Measurements from ENCODE around the gene CDK14.

Gene CDK14

DNA sequence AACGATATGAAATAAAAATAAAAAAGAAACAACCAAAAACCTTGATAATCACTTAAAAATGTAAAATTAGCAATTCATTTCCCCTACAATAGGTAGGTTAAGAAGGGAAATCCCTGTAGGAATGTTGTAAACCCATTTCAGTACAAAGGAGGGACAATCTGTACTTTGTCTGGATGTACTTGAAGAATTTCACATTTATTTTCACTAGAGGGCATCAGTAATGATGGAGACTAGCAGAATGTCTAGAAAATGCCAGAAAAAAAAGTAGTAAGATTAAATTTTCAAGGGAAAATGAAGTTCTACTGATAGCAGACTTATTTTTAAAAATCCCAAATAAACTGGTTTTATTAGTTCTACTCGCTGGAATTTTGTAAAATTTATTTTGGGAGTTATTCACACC is 459.1 kb downstream of the CDK14 start:
- DNase-seq (ENCODE audit: low spot score in 2 of 2) (no peak), ATAC-seq (replicated peaks; ENCODE audit: extremely low read depth, poor library complexity, severe bottlenecking) (no peak)
- H3K36me3 Mint-ChIP-seq (ENCODE audit: insufficient read depth) = no peaks in the 10 kb centered on the region
- no peaks in the 10 kb centered on the region for H3K9me3 Mint-ChIP-seq
- H3K4me3 Mint-ChIP-seq = no peak overlapping the region
- no peak overlapping the region for H3K27ac Mint-ChIP-seq (ENCODE audit: low read depth)
- H3K27me3 Mint-ChIP-seq = no peaks in the 10 kb centered on the region
- peaks cover 5% of the 10 kb centered on the region for H3K4me1 Mint-ChIP-seq

DNA sequence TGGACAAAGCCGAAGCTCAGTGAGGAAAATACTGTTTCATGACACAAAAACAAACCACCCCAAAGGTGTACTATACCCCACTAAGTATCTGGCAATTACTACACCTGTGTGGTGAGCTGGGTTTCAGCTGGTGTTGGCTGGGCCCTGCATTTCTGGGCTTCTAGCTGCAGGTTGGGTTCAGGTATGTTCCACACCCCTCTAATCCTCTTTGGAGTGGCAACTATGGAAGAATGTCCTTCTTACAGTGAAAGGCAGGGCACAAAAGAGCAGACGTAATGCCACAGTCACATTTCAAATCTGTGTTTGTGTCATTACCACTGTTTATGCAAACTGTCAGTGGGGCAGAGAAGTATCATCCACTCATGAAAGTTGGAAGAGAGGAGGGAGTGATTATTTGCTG is 466.6 kb downstream of the CDK14 start:
- no peak overlapping the region for H3K27ac Mint-ChIP-seq (ENCODE audit: low read depth)
- no peaks in the 10 kb centered on the region for H3K4me1 Mint-ChIP-seq
- H3K4me3 Mint-ChIP-seq = no peak overlapping the region
- DNase-seq (ENCODE audit: low spot score in 2 of 2) = no peak
- peaks cover 1% of the 10 kb centered on the region for H3K36me3 Mint-ChIP-seq (ENCODE audit: insufficient read depth)
- H3K27me3 Mint-ChIP-seq = no peaks in the 10 kb centered on the region
- peaks cover 11% of the 10 kb centered on the region for H3K9me3 Mint-ChIP-seq
- ATAC-seq (replicated peaks; ENCODE audit: extremely low read depth, poor library complexity, severe bottlenecking) = no peak

DNA sequence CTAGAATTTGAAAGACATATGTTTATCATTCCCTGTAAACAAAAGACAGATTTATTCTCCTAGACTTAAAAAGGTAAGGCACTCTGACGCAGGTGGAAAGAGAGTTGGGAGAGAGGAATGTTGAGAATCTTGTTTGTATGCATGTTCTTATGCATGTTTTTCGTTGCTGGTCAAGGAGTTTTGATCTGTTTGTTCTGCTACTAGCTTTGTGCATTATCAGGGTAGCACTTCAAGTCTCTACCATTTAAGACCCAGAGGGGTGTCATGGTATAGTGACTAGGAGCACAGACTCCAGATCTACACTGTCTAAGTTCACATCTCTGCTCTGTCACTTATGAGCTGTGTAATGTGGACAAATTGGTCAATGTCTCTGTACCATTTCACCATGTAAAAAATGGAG is 467.9 kb downstream of the CDK14 start:
- Mint-ChIP-seq H3K27me3 (no peaks in the 10 kb centered on the region), H3K36me3 (ENCODE audit: insufficient read depth) (peaks cover 1% of the 10 kb centered on the region), H3K4me1 (no peaks in the 10 kb centered on the region), H3K27ac (ENCODE audit: low read depth) (no peak overlapping the region), H3K4me3 (no peak overlapping the region), H3K9me3 (peaks cover 11% of the 10 kb centered on the region)
- DNase-seq (ENCODE audit: low spot score in 2 of 2) (no peak), ATAC-seq (replicated peaks; ENCODE audit: extremely low read depth, poor library complexity, severe bottlenecking) (no peak)

DNA sequence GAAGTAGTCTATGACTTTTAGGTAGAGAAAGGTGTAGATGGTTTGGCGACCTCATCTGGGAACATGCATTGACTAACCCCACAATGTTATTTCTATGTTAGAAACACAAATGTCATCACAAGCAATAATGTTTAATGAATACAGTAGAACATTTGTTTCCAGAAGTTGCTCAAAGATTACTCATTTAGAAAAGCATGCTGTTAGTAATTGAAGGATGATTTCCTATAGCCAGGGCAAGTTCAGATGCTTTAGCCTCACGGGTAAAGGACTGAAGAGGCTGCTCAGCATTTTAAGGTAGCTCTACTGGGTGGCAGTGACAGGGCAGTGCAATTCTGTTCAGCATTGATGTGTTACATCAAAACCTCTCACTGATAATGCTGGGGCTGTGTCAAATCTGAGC is 468.8 kb downstream of the CDK14 start:
- no peak for DNase-seq (ENCODE audit: low spot score in 2 of 2)
- no peak for ATAC-seq (replicated peaks; ENCODE audit: extremely low read depth, poor library complexity, severe bottlenecking)
- Mint-ChIP-seq H3K27me3 (no peaks in the 10 kb centered on the region), H3K27ac (ENCODE audit: low read depth) (no peak overlapping the region), H3K4me3 (no peak overlapping the region), H3K9me3 (peaks cover 11% of the 10 kb centered on the region), H3K36me3 (ENCODE audit: insufficient read depth) (peaks cover 1% of the 10 kb centered on the region), H3K4me1 (no peaks in the 10 kb centered on the region)

DNA sequence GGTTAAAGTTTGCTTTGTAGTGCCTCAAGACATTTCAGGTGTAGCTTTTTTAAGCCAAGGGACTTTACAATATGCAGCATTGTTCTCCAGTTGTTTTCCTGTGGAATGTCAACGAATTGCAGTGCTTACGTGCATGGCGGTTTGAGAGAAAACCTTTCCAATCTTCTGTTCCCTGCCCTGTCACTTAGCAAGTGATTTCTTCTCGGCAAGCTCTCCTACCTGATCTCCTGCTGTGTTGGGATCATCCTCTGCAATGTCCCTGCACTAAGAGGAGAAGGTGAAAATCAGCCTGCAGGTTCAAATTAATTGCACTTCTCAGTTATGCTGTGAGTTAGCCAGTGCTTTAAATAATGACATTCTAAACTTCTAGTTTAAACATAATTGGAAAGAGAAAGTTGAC is 470.5 kb downstream of the CDK14 start:
- Mint-ChIP-seq H3K4me1 (no peaks in the 10 kb centered on the region), H3K36me3 (ENCODE audit: insufficient read depth) (peaks cover 1% of the 10 kb centered on the region), H3K4me3 (no peak overlapping the region), H3K27ac (ENCODE audit: low read depth) (no peak overlapping the region), H3K9me3 (peaks cover 4% of the 10 kb centered on the region), H3K27me3 (no peaks in the 10 kb centered on the region)
- ATAC-seq (replicated peaks; ENCODE audit: extremely low read depth, poor library complexity, severe bottlenecking) (no peak), DNase-seq (ENCODE audit: low spot score in 2 of 2) (no peak)

DNA sequence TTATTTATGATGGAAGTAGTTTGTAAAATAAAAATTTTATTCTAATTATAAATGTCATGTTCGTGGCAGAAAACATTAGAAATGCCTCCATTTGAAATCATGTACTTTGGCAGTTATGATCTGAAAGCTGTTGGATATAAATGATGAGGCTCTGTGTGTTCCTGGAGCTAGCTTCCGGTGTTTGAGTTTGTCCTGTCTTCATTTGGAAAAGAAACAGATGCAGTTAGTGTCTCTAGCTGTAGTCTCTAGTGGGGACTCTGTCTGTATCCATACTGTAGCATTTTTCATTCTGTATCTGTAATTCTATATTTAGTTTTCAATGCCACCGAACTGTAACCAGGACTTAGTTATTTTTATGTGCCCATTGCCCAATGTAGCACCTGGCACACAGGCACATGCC is 471.1 kb downstream of the CDK14 start:
- Mint-ChIP-seq H3K4me1 (no peaks in the 10 kb centered on the region), H3K27ac (ENCODE audit: low read depth) (no peak overlapping the region), H3K9me3 (peaks cover 4% of the 10 kb centered on the region), H3K36me3 (ENCODE audit: insufficient read depth) (peaks cover 1% of the 10 kb centered on the region), H3K27me3 (no peaks in the 10 kb centered on the region), H3K4me3 (no peak overlapping the region)
- ATAC-seq (replicated peaks; ENCODE audit: extremely low read depth, poor library complexity, severe bottlenecking) (no peak), DNase-seq (ENCODE audit: low spot score in 2 of 2) (no peak)

DNA sequence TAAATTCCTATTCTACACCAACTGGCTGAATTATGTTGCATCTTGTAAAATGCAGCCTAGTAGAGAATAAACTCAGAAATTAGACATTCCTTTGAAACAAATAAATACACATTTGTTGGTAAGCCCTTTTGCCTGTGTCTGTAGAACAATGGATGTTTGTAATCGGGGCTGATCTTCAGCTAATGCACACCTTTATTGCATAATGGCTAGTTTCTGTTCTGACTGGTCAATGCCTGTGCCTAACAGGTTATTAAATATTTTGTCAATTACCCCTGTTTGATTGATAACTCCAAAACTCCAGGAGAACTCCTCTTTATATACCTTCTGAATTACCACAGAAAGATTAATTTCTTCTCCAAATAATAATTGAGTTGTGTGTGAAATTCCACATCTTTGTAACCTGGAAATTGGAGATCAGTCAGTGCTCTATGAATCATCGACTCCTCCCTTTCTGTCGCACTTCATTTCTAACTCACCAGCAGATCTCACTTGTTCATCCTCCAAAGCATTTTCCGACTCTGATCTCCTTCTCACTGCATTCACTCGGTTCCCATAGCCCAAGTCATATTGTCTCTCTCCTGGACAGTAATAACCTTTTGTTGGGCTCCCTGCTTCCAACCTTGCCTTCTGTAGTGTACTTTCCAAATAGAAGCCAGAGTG is 472.1 kb downstream of the CDK14 start:
- H3K4me1 Mint-ChIP-seq = no peaks in the 10 kb centered on the region
- H3K9me3 Mint-ChIP-seq = peaks cover 6% of the 10 kb centered on the region
- no peak for ATAC-seq (replicated peaks; ENCODE audit: extremely low read depth, poor library complexity, severe bottlenecking)
- H3K27me3 Mint-ChIP-seq = no peaks in the 10 kb centered on the region
- H3K4me3 Mint-ChIP-seq = no peak overlapping the region
- DNase-seq (ENCODE audit: low spot score in 2 of 2) = no peak
- H3K36me3 Mint-ChIP-seq (ENCODE audit: insufficient read depth) = no peaks in the 10 kb centered on the region
- H3K27ac Mint-ChIP-seq (ENCODE audit: low read depth) = no peak overlapping the region

DNA sequence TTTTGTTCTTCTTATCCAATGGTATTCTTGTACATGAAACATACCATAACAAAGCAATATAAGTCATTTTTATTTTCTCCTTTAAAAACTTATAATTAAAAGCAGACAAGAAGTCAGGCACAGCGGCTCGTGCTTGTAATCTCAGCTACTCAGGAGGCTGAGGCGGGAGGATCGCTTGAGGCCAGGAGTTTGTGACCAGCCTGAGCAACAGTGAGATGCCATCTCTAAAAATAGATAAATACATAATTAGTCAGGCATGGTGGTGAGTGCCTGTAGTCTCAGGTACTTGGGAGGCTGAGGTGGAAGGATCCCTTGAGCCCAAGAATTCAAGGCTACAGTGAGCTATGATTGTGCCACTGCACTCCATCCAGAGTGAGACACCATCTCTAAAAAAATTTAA is 473.0 kb downstream of the CDK14 start:
- Mint-ChIP-seq H3K36me3 (ENCODE audit: insufficient read depth) (no peaks in the 10 kb centered on the region), H3K4me3 (no peak overlapping the region), H3K9me3 (peaks cover 6% of the 10 kb centered on the region), H3K4me1 (no peaks in the 10 kb centered on the region), H3K27me3 (no peaks in the 10 kb centered on the region), H3K27ac (ENCODE audit: low read depth) (no peak overlapping the region)
- DNase-seq (ENCODE audit: low spot score in 2 of 2) (no peak), ATAC-seq (replicated peaks; ENCODE audit: extremely low read depth, poor library complexity, severe bottlenecking) (no peak)

DNA sequence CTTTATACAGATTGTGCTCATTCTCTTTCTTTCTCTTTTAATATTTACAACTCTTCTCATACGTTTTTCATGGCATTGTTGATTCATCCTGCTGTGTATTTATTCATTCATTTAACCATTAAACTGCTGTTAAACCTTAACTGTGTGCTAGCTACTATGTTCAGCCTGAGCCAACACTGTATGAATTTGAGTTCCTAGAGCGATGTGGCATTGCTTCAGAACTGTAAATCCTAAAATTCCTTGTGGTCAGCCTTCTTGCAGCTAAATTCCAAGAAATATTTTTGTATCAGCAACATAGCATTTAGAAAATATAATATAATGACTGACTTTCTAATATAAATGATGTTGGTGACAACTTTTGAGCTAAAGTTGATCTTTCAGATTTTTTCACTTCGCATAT is 483.4 kb downstream of the CDK14 start:
- DNase-seq (ENCODE audit: low spot score in 2 of 2) = no peak
- ATAC-seq (replicated peaks; ENCODE audit: extremely low read depth, poor library complexity, severe bottlenecking) = no peak
- no peaks in the 10 kb centered on the region for H3K4me1 Mint-ChIP-seq
- no peak overlapping the region for H3K4me3 Mint-ChIP-seq
- H3K36me3 Mint-ChIP-seq (ENCODE audit: insufficient read depth) = no peaks in the 10 kb centered on the region
- no peaks in the 10 kb centered on the region for H3K9me3 Mint-ChIP-seq
- no peaks in the 10 kb centered on the region for H3K27me3 Mint-ChIP-seq
- H3K27ac Mint-ChIP-seq (ENCODE audit: low read depth) = no peak overlapping the region

DNA sequence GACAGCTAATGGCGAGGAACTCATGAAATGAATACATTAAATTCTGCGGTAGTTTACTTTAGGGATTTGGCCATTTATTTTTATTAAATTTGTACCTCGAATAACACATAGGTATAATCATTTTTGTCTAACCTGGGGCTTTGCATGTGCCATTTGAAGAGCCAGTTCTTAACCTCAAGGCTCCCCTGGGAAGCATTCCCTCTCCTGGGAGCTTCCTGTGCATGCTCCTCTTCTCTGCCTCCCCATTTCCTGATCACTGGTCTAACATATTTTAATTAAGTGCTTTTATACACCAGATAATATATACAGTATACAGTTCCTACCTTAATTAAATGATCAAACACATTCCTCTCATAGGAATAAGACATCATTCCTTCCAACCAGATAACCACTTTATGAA is 484.2 kb downstream of the CDK14 start:
- no peaks in the 10 kb centered on the region for H3K9me3 Mint-ChIP-seq
- H3K27ac Mint-ChIP-seq (ENCODE audit: low read depth) = no peak overlapping the region
- no peaks in the 10 kb centered on the region for H3K36me3 Mint-ChIP-seq (ENCODE audit: insufficient read depth)
- no peaks in the 10 kb centered on the region for H3K4me1 Mint-ChIP-seq
- no peak for ATAC-seq (replicated peaks; ENCODE audit: extremely low read depth, poor library complexity, severe bottlenecking)
- DNase-seq (ENCODE audit: low spot score in 2 of 2) = no peak
- H3K4me3 Mint-ChIP-seq = no peak overlapping the region
- H3K27me3 Mint-ChIP-seq = no peaks in the 10 kb centered on the region

DNA sequence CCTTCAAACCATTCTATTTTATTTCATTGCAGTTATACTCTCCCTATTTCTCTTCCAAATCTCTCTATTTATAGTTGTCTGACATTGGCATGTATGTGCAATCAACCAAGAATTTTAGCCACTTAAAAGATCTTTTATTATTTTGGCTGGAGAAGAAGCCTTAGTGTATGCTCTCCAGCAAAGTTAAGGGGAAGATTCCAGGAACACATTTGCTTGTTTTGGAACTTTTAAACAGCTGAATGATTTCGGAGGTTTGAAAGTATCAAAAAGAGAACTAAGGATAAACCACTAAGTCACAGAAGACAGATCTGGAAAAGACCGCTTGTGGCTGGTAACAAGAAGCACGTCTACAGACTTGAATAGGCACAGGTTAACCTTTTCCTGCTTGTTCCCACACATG is 485.9 kb downstream of the CDK14 start:
- Mint-ChIP-seq H3K27me3 (no peaks in the 10 kb centered on the region), H3K9me3 (no peaks in the 10 kb centered on the region), H3K4me1 (no peaks in the 10 kb centered on the region), H3K27ac (ENCODE audit: low read depth) (no peak overlapping the region), H3K4me3 (no peak overlapping the region), H3K36me3 (ENCODE audit: insufficient read depth) (no peaks in the 10 kb centered on the region)
- DNase-seq (ENCODE audit: low spot score in 2 of 2) (no peak), ATAC-seq (replicated peaks; ENCODE audit: extremely low read depth, poor library complexity, severe bottlenecking) (no peak)

DNA sequence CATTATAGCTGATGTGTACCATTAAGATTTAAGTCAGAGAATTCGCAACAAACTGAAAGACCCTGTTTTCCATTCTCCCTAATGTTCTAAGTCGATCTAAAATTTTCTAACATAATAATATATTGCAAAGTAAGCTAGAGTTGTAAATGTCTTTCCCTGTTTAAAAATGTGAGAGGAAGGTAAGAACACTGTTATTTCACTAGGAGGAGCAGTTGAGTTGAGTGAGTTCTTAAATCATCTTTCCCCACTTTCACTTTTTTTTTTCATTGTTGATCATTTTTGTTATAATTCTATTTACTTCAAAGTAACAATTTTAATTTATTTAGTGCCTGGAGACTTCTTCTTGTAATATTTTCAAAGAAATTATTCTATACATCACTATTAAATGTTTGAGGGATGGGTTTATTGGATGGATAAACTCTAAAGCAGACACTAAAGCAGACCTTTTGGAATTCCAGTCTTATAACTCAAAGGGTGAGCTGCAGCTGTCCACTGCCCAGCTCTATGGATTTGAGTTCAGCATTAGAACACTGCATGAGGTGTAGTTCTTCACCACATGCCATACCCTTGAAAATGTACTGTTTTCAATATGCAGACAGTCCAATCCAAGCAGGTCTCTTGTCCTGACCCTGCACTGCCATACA is 486.9 kb downstream of the CDK14 start:
- ATAC-seq (replicated peaks; ENCODE audit: extremely low read depth, poor library complexity, severe bottlenecking) (no peak), DNase-seq (ENCODE audit: low spot score in 2 of 2) (no peak)
- H3K9me3 Mint-ChIP-seq = no peaks in the 10 kb centered on the region
- H3K36me3 Mint-ChIP-seq (ENCODE audit: insufficient read depth) = no peaks in the 10 kb centered on the region
- no peak overlapping the region for H3K27ac Mint-ChIP-seq (ENCODE audit: low read depth)
- no peaks in the 10 kb centered on the region for H3K27me3 Mint-ChIP-seq
- H3K4me1 Mint-ChIP-seq = no peaks in the 10 kb centered on the region
- no peak overlapping the region for H3K4me3 Mint-ChIP-seq

DNA sequence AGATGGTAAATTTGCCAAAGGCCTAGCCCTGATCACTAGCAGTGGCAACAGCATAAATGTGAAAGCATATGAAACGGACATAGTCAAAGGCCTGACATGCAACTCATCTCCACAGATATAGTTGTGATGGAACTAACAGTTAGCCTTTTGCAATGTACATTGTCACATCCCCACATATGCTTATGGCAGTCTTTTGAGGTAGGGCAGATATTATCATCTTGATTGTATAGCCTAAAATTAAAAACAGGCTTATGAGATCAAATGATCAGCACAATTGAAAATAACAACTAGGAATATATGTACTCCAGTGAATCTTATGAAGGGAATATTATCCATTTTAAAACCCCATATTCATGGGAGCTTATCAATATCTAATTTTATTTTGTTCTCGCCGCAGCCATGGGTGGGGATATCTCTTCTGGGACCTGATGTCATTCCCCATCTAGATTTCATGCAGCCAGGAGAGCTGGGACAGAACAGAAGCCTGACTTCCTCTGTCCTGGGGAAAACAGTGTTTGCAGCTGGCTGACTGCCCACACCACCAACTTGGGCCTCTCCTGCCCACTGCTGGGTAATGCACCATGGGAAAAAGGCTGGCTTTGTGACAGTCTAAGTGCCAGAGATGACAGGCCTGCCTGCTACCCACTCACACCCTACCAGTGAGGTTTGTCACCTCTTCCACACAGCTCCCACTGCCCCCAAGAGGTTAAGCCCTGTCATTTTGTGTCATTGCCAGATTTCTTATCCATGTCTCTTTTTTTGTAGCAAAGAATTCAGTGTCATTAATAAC is 487.9 kb downstream of the CDK14 start:
- no peak for DNase-seq (ENCODE audit: low spot score in 2 of 2)
- Mint-ChIP-seq H3K36me3 (ENCODE audit: insufficient read depth) (no peaks in the 10 kb centered on the region), H3K27ac (ENCODE audit: low read depth) (no peak overlapping the region), H3K27me3 (no peaks in the 10 kb centered on the region), H3K9me3 (no peaks in the 10 kb centered on the region), H3K4me1 (no peaks in the 10 kb centered on the region), H3K4me3 (no peak overlapping the region)
- ATAC-seq (replicated peaks; ENCODE audit: extremely low read depth, poor library complexity, severe bottlenecking) = no peak

Data from central memory CD8-positive, alpha-beta T cell (primary cell).